T-helper 17 cell (primary cell): ENCODE results near the gene COMMD2. TPM values are rescaled to one million over a fixed set of nuclear protein-coding genes. Genes with fewer than 3 reads are reported as not detected.

Experiments
- ATAC-seq: fragments of 150-1000 bp; cut with Tn5 transposase; 2 replicates; pipeline ENCODE4 v1.10.0; 2021; ENCODE audit warnings: mild to moderate bottlenecking, moderate library complexity
- DNase-seq, 3 donors: peaks; one replicate each; pipeline versions ENCODE4 v3.0.0 to v3.0.0-alpha.2; 2020 to 2021
- H3K9me3 ChIP-seq: one replicate; pipeline ENCODE4 v1.7.0; 2013; ENCODE audit warnings: low read length, mild to moderate bottlenecking; ENCODE audit not compliant: control insufficient read depth, poor library complexity, severe bottlenecking
- H3K27ac Mint-ChIP-seq: one replicate; pipeline ENCODE4 v1.8.0; 2022; ENCODE audit warnings: mild to moderate bottlenecking, moderate library complexity, mixed read lengths
- H3K27me3 Mint-ChIP-seq: one replicate; pipeline ENCODE4 v1.8.0; 2022; ENCODE audit warnings: mixed read lengths
- H3K36me3 Mint-ChIP-seq: one replicate; pipeline ENCODE4 v1.8.0; 2022; ENCODE audit warnings: low read depth, mixed read lengths
- H3K4me1 Mint-ChIP-seq: one replicate; pipeline ENCODE4 v1.8.0; 2022; ENCODE audit warnings: mild to moderate bottlenecking, mixed read lengths
- H3K4me3 Mint-ChIP-seq: one replicate; pipeline ENCODE4 v1.8.0; 2022; ENCODE audit warnings: mild to moderate bottlenecking, moderate library complexity, mixed read lengths
- total RNA-seq, 4 donors: library from RNA in 2 of 4; stranded (reverse) in 2 of 4; gene quantifications; one replicate each; pipeline ENCODE4 v1.2.3 and lab custom pipeline; 2022 to 2026

COMMD2 gene
- total RNA-seq, 2 donors from 2014 or later: 24.6 to 36.5 TPM

DNA sequence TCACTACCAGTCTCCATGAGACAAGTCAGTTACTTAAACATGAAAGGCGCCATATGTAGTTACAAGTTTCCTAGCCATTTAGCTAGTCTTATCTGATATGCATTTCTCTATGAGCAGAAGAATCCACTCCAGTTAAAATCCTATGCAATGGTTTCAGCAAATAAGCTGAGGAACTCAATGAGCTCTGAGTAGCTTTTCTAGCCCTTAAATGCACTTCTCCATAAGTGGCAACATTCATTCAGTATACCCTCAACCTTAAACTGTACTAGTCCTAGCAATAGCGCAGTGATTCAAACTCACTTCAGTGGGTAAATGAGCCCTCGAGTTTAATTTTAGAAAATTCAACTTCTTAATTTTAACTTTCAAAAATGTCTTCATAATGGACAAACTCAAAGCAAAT, 7.7 kb downstream of the COMMD2 start:
- Mint-ChIP-seq H3K36me3 (peaks cover 15% of the 10 kb centered on the region), H3K4me1 (peaks cover 16% of the 10 kb centered on the region), H3K27ac (no peak overlapping the region), H3K27me3 (no peaks in the 10 kb centered on the region), H3K4me3 (no peak overlapping the region)
- DNase-seq (no peak), ATAC-seq (no peak)
- H3K9me3 ChIP-seq: no peaks in the 10 kb centered on the region

DNA sequence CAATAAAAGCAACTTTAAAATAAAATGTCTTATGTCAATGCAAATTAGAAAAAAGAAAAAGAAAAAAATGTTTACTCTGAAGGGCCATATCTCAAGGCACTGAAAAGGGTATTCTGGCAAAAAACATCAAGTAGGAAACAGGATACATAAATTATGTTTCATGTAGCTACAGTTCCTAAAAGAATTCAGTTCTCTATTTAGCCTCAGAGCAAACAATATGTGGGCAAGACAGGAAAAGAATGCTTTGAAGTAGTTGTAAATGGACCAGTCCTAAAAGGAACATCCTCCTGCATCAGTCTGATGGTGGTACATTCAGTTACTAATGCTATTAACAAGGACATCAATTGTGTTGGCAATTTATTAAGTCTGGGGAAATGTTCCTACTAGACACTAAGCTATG, 8.1 kb downstream of the COMMD2 start:
- H3K4me1 Mint-ChIP-seq: peaks cover 11% of the 10 kb centered on the region
- no peak for DNase-seq
- H3K4me3 Mint-ChIP-seq: no peak overlapping the region
- H3K9me3 ChIP-seq: no peaks in the 10 kb centered on the region
- H3K36me3 Mint-ChIP-seq: peaks cover 15% of the 10 kb centered on the region
- no peak for ATAC-seq
- H3K27me3 Mint-ChIP-seq: no peaks in the 10 kb centered on the region
- H3K27ac Mint-ChIP-seq: no peak overlapping the region

DNA sequence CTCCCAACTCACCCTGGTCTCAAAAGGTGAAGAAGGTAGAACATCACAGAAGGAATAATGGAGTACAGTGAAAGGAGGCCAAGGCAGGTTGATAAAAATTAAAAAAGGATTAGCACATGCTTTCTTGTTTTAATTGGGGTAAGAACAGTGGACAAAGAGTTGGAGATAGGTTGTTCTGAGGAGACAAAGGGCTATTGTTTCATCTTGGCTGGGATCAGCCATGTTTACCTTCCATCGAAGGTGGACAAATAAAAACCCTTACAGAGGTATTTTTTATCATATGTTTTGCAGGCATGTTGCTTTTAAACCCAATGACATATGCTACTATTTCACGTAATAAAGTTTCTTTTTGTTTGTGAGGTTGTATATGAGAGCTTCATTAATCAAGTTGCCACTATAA, 12.9 kb downstream of the COMMD2 start:
- Mint-ChIP-seq H3K36me3 (peaks cover 7% of the 10 kb centered on the region), H3K4me1 (peaks cover 2% of the 10 kb centered on the region), H3K4me3 (peak overlapping the region; percentile 2), H3K27me3 (no peaks in the 10 kb centered on the region), H3K27ac (no peak overlapping the region)
- ATAC-seq (no peak), DNase-seq (no peak)
- no peaks in the 10 kb centered on the region for H3K9me3 ChIP-seq

DNA sequence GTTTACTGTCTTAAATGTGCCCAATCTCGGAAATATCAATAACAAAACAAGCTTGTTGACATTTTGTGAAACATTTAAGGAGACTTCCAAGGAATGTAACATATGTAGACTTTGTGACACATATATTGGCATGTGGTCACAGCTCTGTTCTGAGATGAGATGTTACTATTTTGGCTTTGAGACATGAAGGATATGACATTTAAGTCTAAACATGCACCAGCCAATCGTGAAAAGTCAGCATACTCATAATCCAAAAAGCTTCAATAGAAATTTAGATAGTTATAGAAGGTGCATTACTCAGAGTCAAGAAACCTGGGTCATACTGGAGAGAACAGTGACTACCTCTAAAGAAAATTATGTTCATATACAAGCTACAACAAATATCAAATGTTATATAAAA, 13.4 kb downstream of the COMMD2 start:
- Mint-ChIP-seq H3K27ac (no peak overlapping the region), H3K4me3 (peak overlapping the region; percentile 2), H3K27me3 (no peaks in the 10 kb centered on the region), H3K4me1 (peaks cover 2% of the 10 kb centered on the region), H3K36me3 (peaks cover 7% of the 10 kb centered on the region)
- no peak for DNase-seq
- no peaks in the 10 kb centered on the region for H3K9me3 ChIP-seq
- ATAC-seq: no peak

DNA sequence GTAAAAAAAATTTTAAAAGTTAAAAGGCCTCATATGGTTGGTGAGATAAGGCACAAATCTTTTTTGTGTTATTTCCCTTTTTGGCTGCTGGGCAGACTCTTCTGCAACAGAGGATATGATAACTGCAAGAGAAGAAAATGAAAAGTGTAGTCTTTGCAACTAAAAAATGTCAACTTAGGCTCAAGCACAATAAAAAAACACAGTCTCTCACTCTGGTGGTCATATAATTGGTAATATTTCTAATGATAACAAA, 15.4 kb downstream of the COMMD2 start:
- no peaks in the 10 kb centered on the region for H3K9me3 ChIP-seq
- Mint-ChIP-seq H3K27me3 (no peaks in the 10 kb centered on the region), H3K27ac (no peak overlapping the region), H3K4me1 (peaks cover 2% of the 10 kb centered on the region), H3K4me3 (no peak overlapping the region), H3K36me3 (peaks cover 7% of the 10 kb centered on the region)
- ATAC-seq: no peak
- no peak for DNase-seq

DNA sequence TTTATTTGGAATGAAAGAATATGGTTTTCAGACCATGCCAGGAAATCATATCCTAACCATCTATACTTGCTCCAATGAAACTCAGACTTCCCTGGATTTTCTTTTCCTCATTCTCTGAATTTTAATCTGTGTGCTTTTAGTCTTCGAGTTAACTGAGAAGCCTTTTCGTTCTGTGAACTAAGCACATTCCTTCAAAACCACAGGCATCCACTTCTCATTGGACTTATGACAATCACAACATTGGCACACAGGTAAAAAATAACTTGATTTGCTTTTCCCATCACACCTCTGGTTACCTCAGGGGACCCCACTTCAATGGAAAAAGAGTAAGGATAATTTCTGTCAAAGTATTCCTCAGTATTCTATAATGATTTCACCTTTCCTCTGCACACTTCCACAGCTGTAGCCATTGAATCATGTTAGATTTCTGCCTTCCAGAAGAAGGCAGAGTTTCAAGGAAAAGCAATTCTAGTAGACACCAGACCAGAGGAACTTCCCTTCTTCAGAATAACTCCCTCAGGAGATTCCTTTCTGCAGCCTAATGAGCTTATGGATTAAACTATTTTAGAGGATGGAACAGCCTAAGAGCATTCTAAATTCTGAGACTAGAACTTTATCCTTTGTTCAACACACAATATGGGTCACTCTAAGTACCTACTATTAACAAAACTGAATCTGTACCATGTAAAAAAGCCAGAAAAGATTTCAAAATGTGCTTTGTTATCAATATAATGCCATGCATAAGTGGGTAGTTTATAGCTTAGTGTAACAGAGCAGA, 15.9 kb downstream of the COMMD2 start:
- Mint-ChIP-seq H3K27ac (no peak overlapping the region), H3K4me1 (no peaks in the 10 kb centered on the region), H3K36me3 (peaks cover 5% of the 10 kb centered on the region), H3K27me3 (no peaks in the 10 kb centered on the region), H3K4me3 (no peak overlapping the region)
- DNase-seq (no peak), ATAC-seq (no peak)
- no peaks in the 10 kb centered on the region for H3K9me3 ChIP-seq

DNA sequence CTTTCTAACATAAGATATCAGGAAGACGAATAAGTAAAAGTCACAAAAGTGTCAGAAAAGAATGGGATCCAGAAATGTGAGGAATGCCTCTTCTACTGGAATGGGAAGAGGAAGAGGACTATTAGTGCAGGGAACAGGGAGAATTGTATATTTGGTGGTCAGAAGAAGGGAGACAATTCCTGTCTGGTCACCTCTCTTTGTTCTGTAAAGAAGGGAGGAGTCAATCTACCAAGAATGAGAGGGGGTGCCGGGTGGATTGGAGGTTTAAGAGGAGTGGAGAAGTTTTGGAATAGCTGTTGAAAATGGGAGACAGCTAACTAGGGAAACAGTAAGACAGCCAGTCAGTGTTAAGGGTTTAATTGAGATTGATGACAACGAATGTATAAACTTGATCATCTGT, 20.1 kb downstream of the COMMD2 start:
- H3K9me3 ChIP-seq: no peaks in the 10 kb centered on the region
- ATAC-seq (no peak), DNase-seq (no peak)
- H3K4me1 Mint-ChIP-seq: no peaks in the 10 kb centered on the region
- H3K27me3 Mint-ChIP-seq: peaks cover 5% of the 10 kb centered on the region
- H3K4me3 Mint-ChIP-seq: no peak overlapping the region
- H3K27ac Mint-ChIP-seq: no peak overlapping the region
- no peaks in the 10 kb centered on the region for H3K36me3 Mint-ChIP-seq

- peaks cover 5% of the 10 kb centered on the region for H3K27me3 Mint-ChIP-seq
- ATAC-seq (no peak), DNase-seq (no peak)
- H3K36me3 Mint-ChIP-seq: peaks cover 3% of the 10 kb centered on the region
- H3K9me3 ChIP-seq: no peaks in the 10 kb centered on the region
- no peak overlapping the region for H3K4me3 Mint-ChIP-seq
- no peaks in the 10 kb centered on the region for H3K4me1 Mint-ChIP-seq
- H3K27ac Mint-ChIP-seq: no peak overlapping the region
These were observed 24.6 kb downstream of the COMMD2 start for GRCh38 chr3:149727656-149728055.

DNA sequence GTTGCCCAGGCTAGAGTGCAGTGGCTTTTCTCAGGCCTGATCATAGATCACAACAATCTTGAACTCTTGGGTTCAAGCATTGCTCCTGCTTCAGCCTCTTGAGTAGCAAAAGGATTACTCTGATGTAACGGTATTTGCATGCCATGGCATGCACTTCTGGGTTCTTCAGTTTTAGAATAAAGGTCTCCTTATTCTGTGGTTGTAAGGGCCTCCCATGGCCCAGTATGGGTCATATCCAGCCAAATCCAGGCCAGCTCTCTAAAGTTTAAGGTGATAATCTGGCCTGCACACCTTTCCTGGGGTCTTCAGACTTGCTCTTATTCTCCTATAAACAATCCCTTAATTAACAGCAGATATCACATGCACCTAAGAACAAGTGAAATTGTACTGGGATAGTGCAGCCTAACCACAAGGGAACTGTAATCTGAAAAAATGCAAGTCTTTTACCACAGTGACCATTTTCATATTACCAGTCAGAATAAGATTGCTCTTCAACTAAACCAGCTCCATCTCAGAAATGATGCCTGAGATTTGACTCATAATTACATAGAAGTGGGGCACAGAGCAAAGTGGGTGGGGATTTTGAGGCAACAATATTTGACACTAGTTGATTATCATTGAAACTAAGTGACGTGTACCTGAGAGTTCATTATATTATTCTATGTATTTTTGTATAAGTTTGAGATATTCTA, 25.4 kb downstream of the COMMD2 start:
- DNase-seq (no peak), ATAC-seq (no peak)
- no peak overlapping the region for H3K27ac Mint-ChIP-seq
- H3K36me3 Mint-ChIP-seq: peaks cover 3% of the 10 kb centered on the region
- H3K9me3 ChIP-seq: no peaks in the 10 kb centered on the region
- no peak overlapping the region for H3K4me3 Mint-ChIP-seq
- no peaks in the 10 kb centered on the region for H3K4me1 Mint-ChIP-seq
- peaks cover 5% of the 10 kb centered on the region for H3K27me3 Mint-ChIP-seq

GRCh38 chr3:149723781-149724180, 28.5 kb downstream of the COMMD2 start:
- H3K9me3 ChIP-seq: peaks cover 9% of the 10 kb centered on the region
- Mint-ChIP-seq H3K27me3 (peaks cover 5% of the 10 kb centered on the region), H3K4me3 (no peak overlapping the region), H3K4me1 (no peaks in the 10 kb centered on the region), H3K27ac (no peak overlapping the region), H3K36me3 (peaks cover 3% of the 10 kb centered on the region)
- DNase-seq (no peak), ATAC-seq (no peak)

DNA sequence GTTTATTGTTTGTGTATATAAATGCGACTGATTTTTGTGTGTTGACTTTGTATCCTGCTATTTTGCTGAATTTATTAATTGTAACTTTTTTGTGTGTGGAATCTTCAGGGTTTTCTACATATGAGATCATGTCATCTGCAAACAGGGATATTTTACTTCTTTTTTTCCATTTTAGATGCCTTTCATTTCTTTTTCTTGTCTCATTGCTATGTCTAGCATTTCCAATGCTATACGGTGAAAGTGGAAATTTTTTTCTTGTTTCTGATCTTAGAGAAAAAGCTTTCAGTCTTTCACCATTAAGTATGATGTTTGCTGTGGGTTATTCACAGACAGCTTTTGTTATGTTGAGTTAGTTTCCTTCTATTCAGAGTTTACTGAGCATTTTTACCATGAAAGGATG, 31.4 kb downstream of the COMMD2 start:
- Mint-ChIP-seq H3K36me3 (peaks cover 3% of the 10 kb centered on the region), H3K4me1 (peaks cover 9% of the 10 kb centered on the region), H3K4me3 (no peak overlapping the region), H3K27ac (no peak overlapping the region), H3K27me3 (no peaks in the 10 kb centered on the region)
- peaks cover 9% of the 10 kb centered on the region for H3K9me3 ChIP-seq
- DNase-seq (no peak), ATAC-seq (no peak)

DNA sequence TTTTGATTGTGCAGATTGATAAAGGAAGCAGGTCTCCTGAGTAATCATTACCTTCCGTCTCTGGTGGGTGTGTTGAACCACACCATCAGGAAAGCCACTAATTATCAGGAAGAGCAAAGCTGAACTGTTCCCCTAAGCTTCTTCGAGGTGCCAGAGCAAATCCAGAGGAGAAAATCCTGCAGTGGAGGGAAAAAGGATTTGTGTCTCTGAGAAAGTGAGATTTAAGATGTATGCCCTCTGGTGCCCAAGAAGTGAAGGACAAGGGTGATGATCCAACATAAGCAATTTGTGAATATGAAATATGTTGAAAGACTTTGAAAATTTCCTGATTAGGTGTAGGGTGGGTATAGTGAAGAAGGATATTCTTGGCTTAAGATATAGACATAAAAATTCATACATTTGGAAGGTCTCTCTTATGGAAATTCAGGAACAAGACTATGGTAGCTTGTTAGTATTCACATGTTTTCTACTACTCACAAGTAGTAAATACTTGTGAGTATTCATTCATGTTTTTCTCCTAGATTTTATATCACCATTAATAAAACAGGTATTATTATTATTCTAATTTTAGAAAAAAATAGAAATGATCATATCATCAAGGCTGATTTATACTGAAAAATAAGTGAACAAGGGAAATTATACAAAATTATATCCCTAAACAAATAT, 34.8 kb downstream of the COMMD2 start:
- Mint-ChIP-seq H3K4me1 (peaks cover 9% of the 10 kb centered on the region), H3K4me3 (no peak overlapping the region), H3K27ac (no peak overlapping the region), H3K36me3 (no peaks in the 10 kb centered on the region), H3K27me3 (no peaks in the 10 kb centered on the region)
- no peak for DNase-seq
- H3K9me3 ChIP-seq: peaks cover 9% of the 10 kb centered on the region
- ATAC-seq: no peak

GRCh38 chr3:149716984-149717383, 35.3 kb downstream of the COMMD2 start:
- Mint-ChIP-seq H3K4me1 (peaks cover 9% of the 10 kb centered on the region), H3K4me3 (no peak overlapping the region), H3K36me3 (no peaks in the 10 kb centered on the region), H3K27ac (no peak overlapping the region), H3K27me3 (no peaks in the 10 kb centered on the region)
- DNase-seq (no peak), ATAC-seq (no peak)
- H3K9me3 ChIP-seq: peaks cover 9% of the 10 kb centered on the region

DNA sequence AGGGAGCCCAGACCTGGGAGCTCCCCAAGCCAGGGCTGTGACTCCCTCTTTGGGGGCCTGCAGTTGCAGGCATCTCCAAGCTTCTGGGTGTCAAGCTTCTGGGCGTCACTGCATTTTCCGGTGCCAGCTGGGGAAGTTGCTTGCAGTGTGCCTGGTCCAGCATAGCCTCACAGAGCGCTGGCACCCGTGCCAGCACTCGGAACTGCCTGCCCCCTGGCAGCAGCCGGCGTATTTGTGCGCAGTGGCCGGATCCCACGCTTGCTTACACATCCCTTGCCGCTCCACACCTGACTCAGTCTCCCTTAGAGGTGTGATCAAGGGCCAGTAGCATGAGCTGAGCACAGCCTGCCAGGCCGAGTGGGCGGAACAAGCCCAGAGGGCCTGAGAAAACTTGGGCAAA, 37.0 kb downstream of the COMMD2 start:
- Mint-ChIP-seq H3K4me3 (no peak overlapping the region), H3K4me1 (peaks cover 13% of the 10 kb centered on the region), H3K27ac (no peak overlapping the region), H3K36me3 (no peaks in the 10 kb centered on the region), H3K27me3 (no peaks in the 10 kb centered on the region)
- DNase-seq (no peak), ATAC-seq (no peak)
- H3K9me3 ChIP-seq: no peaks in the 10 kb centered on the region
